ENCODE measurements around the gene CCDC85B. TPM values are rescaled to one million over a fixed set of nuclear protein-coding genes. Genes with fewer than 3 reads are reported as not detected.

CCDC85B gene
- total and polyA plus RNA-seq, 2 of the 13 experiments (the other 11 are each of a cell fraction or from before 2014, with no cell fraction given), result 8.2 to 19.5 TPM

DNA sequence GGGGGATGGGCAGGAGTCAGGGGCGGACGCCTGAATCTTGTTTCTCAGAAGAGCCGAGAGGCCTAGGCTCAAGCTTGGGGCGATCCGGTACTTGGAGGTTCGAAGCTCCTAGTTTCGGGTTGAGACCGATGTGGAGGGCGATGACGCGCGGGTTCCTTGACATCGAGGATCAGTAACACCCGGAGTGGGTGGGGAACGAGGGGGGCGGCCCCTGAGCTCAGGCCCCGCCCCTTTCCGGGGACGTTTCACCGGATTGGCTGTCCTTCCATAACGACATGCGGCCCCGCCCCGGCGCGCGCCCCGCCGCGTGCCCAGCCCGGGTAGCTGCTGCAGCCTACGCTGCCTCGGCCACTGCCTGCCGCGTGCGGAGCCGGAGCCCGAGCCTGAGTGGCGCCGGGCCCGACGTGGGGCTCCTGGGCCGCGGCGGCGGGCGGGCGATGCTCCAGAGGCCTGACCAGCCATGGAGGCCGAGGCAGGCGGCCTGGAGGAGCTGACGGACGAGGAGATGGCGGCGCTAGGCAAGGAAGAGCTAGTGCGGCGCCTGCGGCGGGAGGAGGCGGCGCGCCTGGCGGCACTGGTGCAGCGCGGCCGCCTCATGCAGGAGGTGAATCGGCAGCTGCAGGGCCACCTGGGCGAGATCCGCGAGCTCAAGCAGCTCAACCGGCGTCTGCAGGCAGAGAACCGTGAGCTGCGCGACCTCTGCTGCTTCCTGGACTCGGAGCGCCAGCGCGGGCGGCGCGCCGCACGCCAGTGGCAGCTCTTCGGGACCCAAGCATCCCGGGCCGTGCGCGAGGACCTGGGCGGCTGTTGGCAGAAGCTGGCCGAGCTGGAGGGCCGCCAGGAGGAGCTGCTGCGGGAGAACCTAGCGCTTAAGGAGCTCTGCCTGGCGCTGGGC is at the start of gene CCDC85B (continued):
- TF ChIP-seq BCLAF1 (IDR thresholded peaks at IDR 0.05) (no peak), MXD3 (CRISPR knock-in tag; IDR thresholded peaks at IDR 0.05) (peak; percentile 78; the same call in 1 of the 2 replicates), CREB1 (IDR thresholded peaks at IDR 0.05) (peak; percentile 52; the same call in 1 of the 2 replicates), CREB1 (CRISPR knock-in tag; IDR thresholded peaks at IDR 0.05) (no peak), KLF9 (CRISPR knock-in tag; IDR thresholded peaks at IDR 0.05; ENCODE audit: low read depth) (no peak), PRPF4 (IDR thresholded peaks at IDR 0.05; ENCODE audit: low read depth, low read length, poor library complexity, severe bottlenecking) (no peak), FLYWCH1 (CRISPR knock-in tag; IDR thresholded peaks at IDR 0.05) (no peak), THAP9 (CRISPR knock-in tag; IDR thresholded peaks at IDR 0.05; ENCODE audit: borderline replicate concordance) (no peak; the same call in 1 of the 2 replicates), ZIK1 (CRISPR knock-in tag; IDR thresholded peaks at IDR 0.05; ENCODE audit: borderline replicate concordance, low read depth) (peak; percentile 96), ONECUT2 (CRISPR knock-in tag; IDR thresholded peaks at IDR 0.05) (no peak), PLRG1 (conservative IDR thresholded peaks at IDR 0.05) (no peak), ZNF256 (CRISPR knock-in tag; conservative IDR thresholded peaks at IDR 0.05) (no peak), KLF16 (CRISPR knock-in tag; IDR thresholded peaks at IDR 0.05) (peak in 1 of 2 experiments; percentile 58; a peak in 2 of 4 replicates), ZSCAN9 (CRISPR knock-in tag; IDR thresholded peaks at IDR 0.05; ENCODE audit: borderline replicate concordance) (no peak), HDAC2 (CRISPR knock-in tag; IDR thresholded peaks at IDR 0.05) (no peak)
- TF ChIP-seq, protein P1, sequence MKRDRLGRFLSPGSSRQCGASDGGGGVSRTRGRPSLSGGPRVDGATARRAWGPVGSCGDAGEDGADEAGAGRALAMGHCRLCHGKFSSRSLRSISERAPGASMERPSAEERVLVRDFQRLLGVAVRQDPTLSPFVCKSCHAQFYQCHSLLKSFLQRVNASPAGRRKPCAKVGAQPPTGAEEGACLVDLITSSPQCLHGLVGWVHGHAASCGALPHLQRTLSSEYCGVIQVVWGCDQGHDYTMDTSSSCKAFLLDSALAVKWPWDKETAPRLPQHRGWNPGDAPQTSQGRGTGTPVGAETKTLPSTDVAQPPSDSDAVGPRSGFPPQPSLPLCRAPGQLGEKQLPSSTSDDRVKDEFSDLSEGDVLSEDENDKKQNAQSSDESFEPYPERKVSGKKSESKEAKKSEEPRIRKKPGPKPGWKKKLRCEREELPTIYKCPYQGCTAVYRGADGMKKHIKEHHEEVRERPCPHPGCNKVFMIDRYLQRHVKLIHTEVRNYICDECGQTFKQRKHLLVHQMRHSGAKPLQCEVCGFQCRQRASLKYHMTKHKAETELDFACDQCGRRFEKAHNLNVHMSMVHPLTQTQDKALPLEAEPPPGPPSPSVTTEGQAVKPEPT (CRISPR knock-in tag; IDR thresholded peaks at IDR 0.05; ENCODE audit: low read depth), result 0 out of 2 replicates have a peak, but pooled peaks have one; percentile 68
- TF ChIP-seq, protein P2, sequence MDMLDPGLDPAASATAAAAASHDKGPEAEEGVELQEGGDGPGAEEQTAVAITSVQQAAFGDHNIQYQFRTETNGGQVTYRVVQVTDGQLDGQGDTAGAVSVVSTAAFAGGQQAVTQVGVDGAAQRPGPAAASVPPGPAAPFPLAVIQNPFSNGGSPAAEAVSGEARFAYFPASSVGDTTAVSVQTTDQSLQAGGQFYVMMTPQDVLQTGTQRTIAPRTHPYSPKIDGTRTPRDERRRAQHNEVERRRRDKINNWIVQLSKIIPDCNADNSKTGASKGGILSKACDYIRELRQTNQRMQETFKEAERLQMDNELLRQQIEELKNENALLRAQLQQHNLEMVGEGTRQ (IDR thresholded peaks at IDR 0.05; ENCODE audit: low read depth, low read length), result no peak
- TF ChIP-seq, protein P2 (CRISPR knock-in tag; IDR thresholded peaks at IDR 0.05; ENCODE audit: borderline replicate concordance), result no peak

Data from HepG2 (cell line).